GM11168 (cell line): ENCODE data around the gene ARTN.

ENCODE experiments used
- in situ Hi-C: fragments of 300-500 bp; cut with MboI; formaldehyde crosslinking; loops from one replicate; pipeline ENCODE4 v1.12.0; 2022; ENCODE audit warnings: low sequenced_read_pairs; ENCODE audit not compliant: unreplicated experiment

ARTN gene

GRCh38 chr1:43945674-43946235 is 12.2 kb downstream of the ARTN start:
- in situ Hi-C loops: no loop called here

GRCh38 chr1:43946236-43947060 is 12.8 kb downstream of the ARTN start, which contains the start of gene IPO13:
TSS of gene IPO13 (plus strand) at chr1:43946950. CDS start at chr1:43947601, 651 bp downstream.
- in situ Hi-C loops: no loop called here

- in situ Hi-C loops: no loop called here
Measured at GRCh38 chr1:43947061-43947873, 13.7 kb downstream of the ARTN start.

GRCh38 chr1:43947874-43948437 is 14.4 kb downstream of the ARTN start:
- in situ Hi-C loops: no loop called here

GRCh38 chr1:43949678-43950077 is 16.1 kb downstream of the ARTN start:
- in situ Hi-C loops: no loop called here

- in situ Hi-C loops: no loop called here
Measured at GRCh38 chr1:43951021-43951985, 17.7 kb downstream of the ARTN start.

GRCh38 chr1:43952731-43953346 is 19.2 kb downstream of the ARTN start:
- in situ Hi-C loops: no loop called here

GRCh38 chr1:43953361-43953760 is 19.8 kb downstream of the ARTN start:
- in situ Hi-C loops: no loop called here

GRCh38 chr1:43954036-43954435 is 20.4 kb downstream of the ARTN start:
- in situ Hi-C loops: no loop called here

GRCh38 chr1:43956234-43956633 is 22.6 kb downstream of the ARTN start:
- in situ Hi-C loops: no loop called here

GRCh38 chr1:43957407-43958040 is 23.9 kb downstream of the ARTN start:
- in situ Hi-C loops: no loop called here

GRCh38 chr1:43958351-43959255 is 25.0 kb downstream of the ARTN start:
- in situ Hi-C loops: no loop called here

- in situ Hi-C loops: no loop called here
Measured at GRCh38 chr1:43960798-43961197, 27.2 kb downstream of the ARTN start.

GRCh38 chr1:43961692-43962091 is 28.1 kb downstream of the ARTN start:
- in situ Hi-C loops: no loop called here

- in situ Hi-C loops: no loop called here
Measured at GRCh38 chr1:43962324-43962723, 28.7 kb downstream of the ARTN start.

GRCh38 chr1:43963006-43963405 is 29.4 kb downstream of the ARTN start:
- in situ Hi-C loops: no loop called here

GRCh38 chr1:43963890-43964289 is 30.3 kb downstream of the ARTN start:
- in situ Hi-C loops: no loop called here

- in situ Hi-C loops: no loop called here
Measured at GRCh38 chr1:43965316-43965715, 31.7 kb downstream of the ARTN start.
